22Rv1 (cell line): ENCODE measurements around the gene SLC29A2.

ENCODE experiments used
- ZFX ChIP-seq: fragments of 450-650 bp; IDR thresholded peaks from 2 replicates; pipeline ENCODE4 v1.6.1; 2017; ENCODE audit warnings: antibody characterized with exemption, borderline replicate concordance
- TF ChIP-seq, protein P1 (sequence below): fragments of 450-650 bp; IDR thresholded peaks from 2 replicates; pipeline ENCODE4 v1.5.1; 2017; ENCODE audit warnings: mild to moderate bottlenecking

DNA sequence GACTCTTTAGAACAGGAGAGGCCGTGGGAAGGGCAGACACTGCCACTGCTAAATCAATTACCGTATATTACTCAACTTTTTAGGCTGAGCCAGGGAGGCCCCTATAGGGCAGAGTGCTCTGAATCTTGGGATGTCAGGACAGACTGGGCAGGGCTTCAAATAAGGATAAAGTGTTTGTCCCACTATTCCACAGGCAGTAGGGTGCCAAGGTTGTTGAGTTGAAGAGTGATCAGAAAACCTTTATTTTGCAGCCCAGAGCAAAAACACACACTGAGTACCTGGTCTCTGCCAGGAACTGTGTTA, 22.5 kb downstream of the SLC29A2 start:
- TF ChIP-seq, protein P1, sequence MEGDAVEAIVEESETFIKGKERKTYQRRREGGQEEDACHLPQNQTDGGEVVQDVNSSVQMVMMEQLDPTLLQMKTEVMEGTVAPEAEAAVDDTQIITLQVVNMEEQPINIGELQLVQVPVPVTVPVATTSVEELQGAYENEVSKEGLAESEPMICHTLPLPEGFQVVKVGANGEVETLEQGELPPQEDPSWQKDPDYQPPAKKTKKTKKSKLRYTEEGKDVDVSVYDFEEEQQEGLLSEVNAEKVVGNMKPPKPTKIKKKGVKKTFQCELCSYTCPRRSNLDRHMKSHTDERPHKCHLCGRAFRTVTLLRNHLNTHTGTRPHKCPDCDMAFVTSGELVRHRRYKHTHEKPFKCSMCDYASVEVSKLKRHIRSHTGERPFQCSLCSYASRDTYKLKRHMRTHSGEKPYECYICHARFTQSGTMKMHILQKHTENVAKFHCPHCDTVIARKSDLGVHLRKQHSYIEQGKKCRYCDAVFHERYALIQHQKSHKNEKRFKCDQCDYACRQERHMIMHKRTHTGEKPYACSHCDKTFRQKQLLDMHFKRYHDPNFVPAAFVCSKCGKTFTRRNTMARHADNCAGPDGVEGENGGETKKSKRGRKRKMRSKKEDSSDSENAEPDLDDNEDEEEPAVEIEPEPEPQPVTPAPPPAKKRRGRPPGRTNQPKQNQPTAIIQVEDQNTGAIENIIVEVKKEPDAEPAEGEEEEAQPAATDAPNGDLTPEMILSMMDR, result no peak
- TF ChIP-seq ZFX, result no peak
